Activated naive CD4-positive, alpha-beta T cell treated with anti-CD3 and anti-CD28 coated beads, Interleukin-2, amount 50 U/mL, for 72 hours (primary cell): ENCODE results near the gene C19orf47. TPM values are rescaled to one million over a fixed set of nuclear protein-coding genes. Genes with fewer than 3 reads are reported as not detected.
A peak's percentile ranks its signal among the peaks of the same experiment; 100 is the strongest.

Experiments used
- ATAC-seq, 2 donors: fragments of 150-1000 bp; cut with Tn5 transposase; 2 replicates each; pipeline ENCODE4 v1.10.0; 2021; ENCODE audit warnings: mild to moderate bottlenecking in 2 of 2, moderate library complexity in 2 of 2
- DNase-seq, 2 donors: peaks; one replicate each; pipeline ENCODE4 v3.0.0; 2021 to 2022; ENCODE audit warnings: low spot score in 2 of 2
- H3K27ac Mint-ChIP-seq, 2 donors: one replicate each; pipeline ENCODE4 v1.8.0; 2022; ENCODE audit warnings: mild to moderate bottlenecking in 2 of 2, mixed read lengths in 2 of 2
- H3K36me3 Mint-ChIP-seq, 2 donors: one replicate each; pipeline ENCODE4 v1.8.0; 2022; ENCODE audit warnings: mixed read lengths in 2 of 2
- H3K9me3 Mint-ChIP-seq, 2 donors: one replicate each; pipeline ENCODE4 v1.8.0; 2022; ENCODE audit warnings: mixed read lengths in 2 of 2
- total RNA-seq, 2 donors: library from RNA; stranded (reverse); gene quantifications; one replicate each; pipeline ENCODE4 v1.2.3, GENCODE V29; 2022

C19orf47 gene
- total RNA-seq, 2 donors from 2014 or later: 18.9 to 24.1 TPM

DNA sequence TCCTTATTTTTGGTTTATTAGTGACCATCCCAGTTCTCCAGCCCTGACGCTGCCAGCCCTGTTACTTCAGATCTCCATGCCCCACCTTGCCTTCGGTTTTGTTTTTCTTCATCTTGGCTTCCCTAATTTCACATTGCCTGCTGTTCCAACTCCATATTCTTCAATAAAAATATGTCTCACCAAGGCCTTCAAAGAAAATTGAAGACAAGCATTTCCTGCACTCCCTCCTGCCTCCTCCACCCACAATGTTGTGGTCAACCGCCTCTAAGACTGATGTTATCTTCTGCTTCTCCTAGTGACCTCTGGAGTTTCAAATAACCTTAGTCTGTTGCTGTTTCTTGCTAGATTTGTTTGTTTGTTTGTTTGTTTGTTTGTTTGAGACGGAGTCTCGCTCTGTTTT lies 14.9 kb upstream of the C19orf47 start:
- Mint-ChIP-seq H3K36me3 (no peaks in the 10 kb centered on the region), H3K27ac (peak overlapping the region; percentile 6 to 40), H3K9me3 (no peaks in the 10 kb centered on the region)
- DNase-seq (no peak), ATAC-seq (no peak)

- no peak for ATAC-seq
These were observed 14.0 kb upstream of the C19orf47 start for GRCh38 chr19:40362160-40362559.

DNA sequence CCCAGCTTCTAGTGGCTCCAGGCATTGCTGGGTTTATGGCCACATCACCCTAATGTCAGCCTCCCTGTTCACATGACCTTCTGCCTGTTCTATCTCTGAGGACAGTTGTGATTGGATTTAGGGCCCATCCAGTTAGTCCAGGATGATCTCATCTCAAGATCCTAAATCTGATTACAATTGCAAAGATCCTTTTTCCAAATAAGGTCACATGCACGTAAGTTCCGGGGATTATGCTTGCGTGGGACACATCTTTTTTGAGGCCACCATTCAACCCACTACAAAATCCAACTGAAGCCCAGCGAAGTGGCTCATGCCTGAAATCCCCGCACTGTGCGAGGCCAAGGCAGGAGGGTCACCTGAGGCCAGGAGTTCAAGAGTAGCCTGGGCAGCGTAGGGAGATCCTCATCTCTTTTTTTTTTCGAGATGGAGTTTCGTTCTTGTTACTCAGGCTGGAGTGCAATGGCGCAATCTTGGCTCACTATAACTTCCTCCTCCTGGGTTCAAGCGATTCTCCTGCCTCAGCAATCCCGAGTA lies 12.6 kb upstream of the C19orf47 start:
- ATAC-seq: no peak
- DNase-seq: no peak
- Mint-ChIP-seq H3K27ac (no peak overlapping the region), H3K9me3 (no peaks in the 10 kb centered on the region), H3K36me3 (no peaks in the 10 kb centered on the region)

More at GRCh38 chr19:40362160-40362559, 14.0 kb upstream of the C19orf47 start:
- Mint-ChIP-seq H3K36me3 (no peaks in the 10 kb centered on the region), H3K9me3 (no peaks in the 10 kb centered on the region), H3K27ac (peak overlapping the region in 1 of 2 donors; percentile 33)
- DNase-seq: no peak

GRCh38 chr19:40360020-40360707 lies 12.0 kb upstream of the C19orf47 start:
- ATAC-seq (no peak), DNase-seq (no peak)
- H3K36me3 Mint-ChIP-seq: no peaks in the 10 kb centered on the region
- H3K27ac Mint-ChIP-seq: peak overlapping the region in 1 of 2 donors; percentile 69
- no peaks in the 10 kb centered on the region for H3K9me3 Mint-ChIP-seq

- Mint-ChIP-seq H3K36me3 (no peaks in the 10 kb centered on the region), H3K9me3 (no peaks in the 10 kb centered on the region), H3K27ac (no peak overlapping the region)
- ATAC-seq: no peak
- no peak for DNase-seq
These were observed 10.6 kb upstream of the C19orf47 start for GRCh38 chr19:40358773-40359172.

GRCh38 chr19:40357640-40358039 lies 9.4 kb upstream of the C19orf47 start:
- DNase-seq (no peak), ATAC-seq (no peak)
- H3K27ac Mint-ChIP-seq: peak overlapping the region in 1 of 2 donors; percentile 12
- no peaks in the 10 kb centered on the region for H3K36me3 Mint-ChIP-seq
- H3K9me3 Mint-ChIP-seq: no peaks in the 10 kb centered on the region

GRCh38 chr19:40356681-40357595 lies 8.7 kb upstream of the C19orf47 start:
- DNase-seq (no peak), ATAC-seq (no peak)
- Mint-ChIP-seq H3K27ac (peak overlapping the region in 1 of 2 donors; percentile 61), H3K9me3 (no peaks in the 10 kb centered on the region), H3K36me3 (no peaks in the 10 kb centered on the region)

DNA sequence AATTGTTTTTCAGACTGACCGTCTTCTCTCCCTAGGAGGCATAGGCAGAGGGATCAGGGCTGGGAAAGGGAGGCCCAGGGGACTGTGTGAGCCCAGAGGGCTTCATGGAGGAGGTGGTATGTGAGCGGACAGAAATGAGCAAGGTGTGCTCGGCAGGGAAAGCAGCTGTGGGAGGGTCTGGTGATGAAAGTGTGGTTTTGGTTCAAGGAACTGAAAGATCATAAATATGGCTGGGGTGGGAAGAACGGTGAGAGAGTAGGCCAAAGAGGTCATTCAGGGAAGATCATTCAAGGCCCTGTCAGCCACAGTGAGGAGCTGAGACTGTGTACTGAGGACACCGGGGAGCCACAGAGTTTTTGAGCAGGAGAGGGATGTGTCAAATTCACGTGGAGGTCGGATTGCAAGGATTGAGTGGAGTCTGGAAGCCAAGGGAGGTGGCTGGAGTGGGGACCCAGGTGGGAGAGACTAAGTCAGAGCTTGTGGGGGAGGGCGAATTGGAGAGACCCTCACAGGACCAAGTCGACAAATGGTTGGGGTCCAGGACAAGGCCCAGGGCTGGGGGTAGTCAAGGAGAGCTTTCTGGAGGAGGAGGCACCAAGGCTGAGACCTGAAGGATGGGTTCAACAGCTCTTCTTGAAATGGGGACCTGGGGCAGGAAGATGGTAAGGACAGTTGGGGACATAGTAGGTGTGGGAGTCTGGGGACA lies 7.9 kb upstream of the C19orf47 start:
- no peaks in the 10 kb centered on the region for H3K36me3 Mint-ChIP-seq
- H3K9me3 Mint-ChIP-seq: no peaks in the 10 kb centered on the region
- peak overlapping the region; percentile 61 to 90 for H3K27ac Mint-ChIP-seq
- DNase-seq (no peak), ATAC-seq (no peak)

GRCh38 chr19:40348961-40349507 lies 837 bp upstream of the C19orf47 start:
- Mint-ChIP-seq H3K27ac (peak overlapping the region; percentile 88 to 92), H3K36me3 (peaks cover 7% of the 10 kb centered on the region in 2 donors), H3K9me3 (no peaks in the 10 kb centered on the region)
- DNase-seq (peak in 1 of 2 donors; percentile 10), ATAC-seq (no peak)

DNA sequence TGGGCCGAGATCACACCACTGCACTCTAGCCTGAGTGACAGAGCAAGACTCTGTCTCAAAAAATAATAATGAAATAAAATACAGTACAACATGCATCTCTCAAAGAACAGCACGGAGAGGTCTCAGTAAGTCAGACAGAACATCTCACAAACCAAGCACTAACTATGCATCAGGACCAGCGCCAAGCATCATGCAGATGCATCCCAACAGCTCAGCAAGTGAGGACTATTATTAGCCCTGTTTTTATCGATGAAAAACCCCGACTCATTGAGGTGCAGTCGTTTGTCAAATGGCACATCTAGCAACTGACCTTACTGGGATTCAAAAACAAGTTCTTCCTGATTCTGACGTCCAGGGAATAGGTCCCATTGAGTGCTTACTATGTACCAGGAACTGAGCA lies 3.8 kb downstream of the C19orf47 start:
- peaks cover 7% of the 10 kb centered on the region in 2 donors for H3K36me3 Mint-ChIP-seq
- no peaks in the 10 kb centered on the region for H3K9me3 Mint-ChIP-seq
- ATAC-seq (no peak), DNase-seq (no peak)
- H3K27ac Mint-ChIP-seq: no peak overlapping the region

- Mint-ChIP-seq H3K9me3 (no peaks in the 10 kb centered on the region), H3K36me3 (no peaks in the 10 kb centered on the region), H3K27ac (peak overlapping the region in 1 of 2 donors; percentile 3)
- ATAC-seq (no peak), DNase-seq (no peak)
These were observed 5.4 kb downstream of the C19orf47 start for GRCh38 chr19:40342644-40343311.

GRCh38 chr19:40341601-40342482 lies 6.4 kb downstream of the C19orf47 start:
- DNase-seq: no peak
- ATAC-seq: no peak
- Mint-ChIP-seq H3K9me3 (no peaks in the 10 kb centered on the region), H3K27ac (peak overlapping the region in 1 of 2 donors; percentile 3), H3K36me3 (no peaks in the 10 kb centered on the region)

GRCh38 chr19:40339018-40339728 lies 9.0 kb downstream of the C19orf47 start:
- Mint-ChIP-seq H3K36me3 (no peaks in the 10 kb centered on the region), H3K9me3 (no peaks in the 10 kb centered on the region), H3K27ac (no peak overlapping the region)
- DNase-seq: no peak
- ATAC-seq: no peak

- Mint-ChIP-seq H3K9me3 (no peaks in the 10 kb centered on the region), H3K27ac (no peak overlapping the region), H3K36me3 (no peaks in the 10 kb centered on the region)
- no peak for DNase-seq
- no peak for ATAC-seq
These were observed 10.6 kb downstream of the C19orf47 start for GRCh38 chr19:40337594-40337993.

DNA sequence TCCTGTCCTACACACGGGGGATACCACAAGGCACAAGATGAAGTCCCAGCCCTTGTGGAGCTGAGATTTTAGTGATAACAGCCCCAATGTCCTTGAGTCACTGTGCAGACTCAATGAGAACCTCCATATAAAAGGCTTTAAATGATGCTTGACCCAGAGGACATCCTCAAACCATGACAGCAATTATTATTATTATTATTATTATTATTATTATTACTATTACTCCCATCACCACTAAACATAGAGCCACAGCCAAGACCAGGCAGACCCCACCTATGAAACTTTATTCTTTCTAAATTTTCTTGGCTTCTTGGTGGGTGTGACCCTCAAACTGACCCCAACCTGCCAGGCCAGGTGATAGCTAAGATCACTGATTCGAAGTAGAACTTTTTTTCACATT lies 11.1 kb downstream of the C19orf47 start:
- ATAC-seq: no peak
- H3K9me3 Mint-ChIP-seq: no peaks in the 10 kb centered on the region
- no peaks in the 10 kb centered on the region for H3K36me3 Mint-ChIP-seq
- DNase-seq: no peak
- no peak overlapping the region for H3K27ac Mint-ChIP-seq
